ACC112 (cell line): Measurements from ENCODE around the gene FOXO3.
"Not testable (repeated sequence)": the region's sequence is repeated elsewhere in the genome, so short reads cannot be mapped to it uniquely, and the experiment has no call there.

Source experiments
- H2AFZ ChIP-seq: fragments of 200-600 bp; sonication (generic); one replicate; pipeline ENCODE4 v1.6.0; 2017; ENCODE audit warnings: antibody characterized with exemption, low read length; ENCODE audit not compliant: unreplicated experiment
- H3K27ac ChIP-seq: fragments of 200-600 bp; sonication (generic); 2 replicates; pipeline ENCODE4 v1.5.1; 2014; ENCODE audit warnings: low read depth, mild to moderate bottlenecking, antibody characterized with exemption, low read length, moderate library complexity
- H3K27me3 ChIP-seq: fragments of 200-600 bp; sonication (generic); 2 replicates; pipeline ENCODE4 v1.6.1; 2014; ENCODE audit warnings: mild to moderate bottlenecking, antibody characterized with exemption, low read length, moderate library complexity, mixed read lengths; ENCODE audit not compliant: insufficient read depth
- H3K36me3 ChIP-seq: fragments of 200-600 bp; sonication (generic); 2 replicates; pipeline ENCODE4 v1.6.1; 2016; ENCODE audit warnings: mild to moderate bottlenecking, antibody characterized with exemption, low read length, moderate library complexity, mixed read lengths; ENCODE audit not compliant: insufficient read depth
- H3K4me1 ChIP-seq: fragments of 200-600 bp; sonication (generic); one replicate; pipeline ENCODE4 v1.6.1; 2016; ENCODE audit warnings: low read length, mixed read lengths; ENCODE audit not compliant: insufficient read depth, unreplicated experiment, control insufficient read depth
- H3K4me3 ChIP-seq: fragments of 200-600 bp; sonication (generic); 2 replicates; pipeline ENCODE4 v1.5.1; 2014; ENCODE audit warnings: mild to moderate bottlenecking, low read depth, low read length
- H3K79me2 ChIP-seq: fragments of 200-600 bp; sonication (generic); one replicate; pipeline ENCODE4 v1.6.0; 2016; ENCODE audit warnings: low read length; ENCODE audit not compliant: control insufficient read depth, unreplicated experiment, insufficient read depth

Gene FOXO3

GRCh38 chr6:108556866-108557493 is 3.7 kb upstream of the FOXO3 start:
- Histone ChIP-seq H2AFZ (peak overlapping the region; percentile 91), H3K36me3 (no peaks in the 10 kb centered on the region), H3K27ac (no peak overlapping the region), H3K79me2 (peaks cover 5% of the 10 kb centered on the region), H3K4me1 (peaks cover 3% of the 10 kb centered on the region), H3K27me3 (no peaks in the 10 kb centered on the region), H3K4me3 (peak overlapping the region; percentile 99)

DNA sequence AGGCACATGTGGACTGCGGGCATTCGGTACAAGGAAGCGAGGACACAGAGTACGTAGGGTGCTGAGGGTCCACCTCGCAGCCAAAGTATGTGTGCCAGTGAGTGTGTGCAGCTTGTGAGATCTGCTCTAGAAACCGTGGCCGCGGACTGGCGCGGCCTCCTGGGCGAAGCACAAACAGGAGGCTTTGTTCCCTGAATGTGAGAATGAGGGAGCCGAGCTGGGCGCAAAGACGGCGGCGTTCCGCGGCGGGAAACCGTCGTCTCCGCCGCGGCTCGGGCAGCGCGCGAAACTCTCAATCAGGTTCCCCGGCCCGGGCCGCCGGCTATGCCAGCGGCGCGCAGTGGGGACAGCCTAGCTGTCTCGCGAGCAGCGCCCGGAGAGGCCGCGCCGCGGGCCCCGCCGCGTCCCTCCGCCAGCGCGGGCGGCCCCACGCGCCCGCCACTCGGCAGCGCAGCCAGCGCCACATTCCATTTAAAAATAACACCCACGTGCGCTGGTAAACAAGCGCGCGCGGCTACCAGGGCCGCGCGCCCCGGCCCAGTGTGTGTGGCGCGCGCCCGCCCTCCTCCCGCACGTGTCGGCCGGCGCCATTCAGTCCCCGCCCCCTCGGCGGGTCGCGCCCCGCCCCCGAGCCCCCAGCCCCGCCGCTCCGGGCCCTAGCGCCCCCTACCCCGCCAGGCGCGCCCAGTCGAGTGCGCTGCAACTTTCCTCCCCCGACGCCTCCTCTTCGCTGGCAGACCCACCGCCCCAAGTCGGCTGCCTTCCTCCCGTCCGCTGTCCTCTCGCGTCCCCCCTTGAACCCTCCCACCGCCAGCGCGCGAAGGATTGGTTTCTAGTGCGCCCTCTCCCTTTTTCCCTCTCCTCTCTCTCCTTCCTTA is 3.0 kb upstream of the FOXO3 start:
- Histone ChIP-seq H2AFZ (peak overlapping the region; percentile 97), H3K4me3 (peak overlapping the region; percentile 99), H3K27ac (peak overlapping the region; percentile 86), H3K4me1 (peaks cover 3% of the 10 kb centered on the region), H3K27me3 (no peaks in the 10 kb centered on the region), H3K79me2 (peaks cover 12% of the 10 kb centered on the region), H3K36me3 (no peaks in the 10 kb centered on the region)

DNA sequence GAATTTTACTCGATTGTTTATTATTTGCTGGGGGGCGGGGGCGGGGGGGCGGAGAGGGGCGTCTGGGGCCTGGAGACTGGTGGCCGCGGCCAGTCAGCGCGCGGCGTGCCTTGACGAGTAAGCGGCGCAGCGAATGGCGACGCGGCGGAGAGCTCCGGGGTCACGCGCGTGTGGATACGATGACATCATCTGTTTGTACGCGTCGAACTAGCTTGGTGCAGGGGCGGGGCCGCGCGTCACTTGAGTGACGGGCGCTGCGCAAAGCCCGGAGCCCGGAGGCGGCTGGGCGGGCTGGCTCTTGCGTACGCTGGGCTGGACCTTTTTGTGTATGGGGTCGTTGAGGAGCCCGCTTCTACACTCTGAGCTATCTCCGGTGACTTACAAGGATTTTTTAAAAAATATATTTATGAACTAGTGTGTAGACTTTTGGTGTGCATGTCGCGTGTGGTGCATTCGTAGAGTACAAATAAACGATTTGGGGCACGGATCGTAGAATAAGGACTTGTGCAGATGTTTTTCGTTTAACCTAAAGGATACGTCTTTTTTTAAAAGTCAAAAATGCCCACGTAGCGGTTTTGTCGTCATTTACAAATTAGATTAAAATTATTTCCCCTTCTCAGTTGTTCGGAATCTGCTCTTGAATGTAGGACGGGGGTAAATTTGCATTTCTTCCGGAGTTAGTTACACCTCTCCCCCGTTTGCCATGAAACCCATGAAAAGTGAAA is 2.2 kb upstream of the FOXO3 start:
- Histone ChIP-seq H3K27me3 (no peaks in the 10 kb centered on the region), H3K36me3 (no peaks in the 10 kb centered on the region), H3K27ac (peak overlapping the region; percentile 86), H3K4me3 (peak overlapping the region; percentile 99), H3K4me1 (peaks cover 7% of the 10 kb centered on the region), H2AFZ (peak overlapping the region; percentile 97), H3K79me2 (peaks cover 20% of the 10 kb centered on the region)

GRCh38 chr6:108559097-108559883 is 1.4 kb upstream of the FOXO3 start:
- peaks cover 25% of the 10 kb centered on the region for H3K79me2 ChIP-seq
- H3K36me3 ChIP-seq, result no peaks in the 10 kb centered on the region
- peak overlapping the region; percentile 86 for H2AFZ ChIP-seq
- no peaks in the 10 kb centered on the region for H3K27me3 ChIP-seq
- peak overlapping the region; percentile 80 for H3K27ac ChIP-seq
- H3K4me1 ChIP-seq, result peaks cover 7% of the 10 kb centered on the region
- peak overlapping the region; percentile 99 for H3K4me3 ChIP-seq

- Histone ChIP-seq H3K79me2 (peaks cover 32% of the 10 kb centered on the region), H3K4me1 (peaks cover 14% of the 10 kb centered on the region), H3K27ac (peak overlapping the region; percentile 80), H3K4me3 (peak overlapping the region; percentile 99), H2AFZ (peak overlapping the region; percentile 54), H3K36me3 (no peaks in the 10 kb centered on the region), H3K27me3 (no peaks in the 10 kb centered on the region)
Observed at GRCh38 chr6:108559884-108560462, 744 bp upstream of the FOXO3 start.

GRCh38 chr6:108561309-108561647 is 561 bp downstream of the FOXO3 start:
- H3K27ac ChIP-seq, result peak overlapping the region; percentile 91; the same call in 1 of the 2 replicates
- H3K4me1 ChIP-seq, result peaks cover 24% of the 10 kb centered on the region
- H3K27me3 ChIP-seq, result not testable (repeated sequence)

GRCh38 chr6:108561742-108562502 is 1.2 kb downstream of the FOXO3 start:
- H3K4me1 ChIP-seq, result peaks cover 31% of the 10 kb centered on the region
- H3K79me2 ChIP-seq, result peaks cover 46% of the 10 kb centered on the region
- H3K27ac ChIP-seq, result peak overlapping the region; percentile 91
- H3K4me3 ChIP-seq, result peak overlapping the region; percentile 99
- no peaks in the 10 kb centered on the region for H3K27me3 ChIP-seq
- H3K36me3 ChIP-seq, result no peaks in the 10 kb centered on the region
- H2AFZ ChIP-seq, result no peak overlapping the region

More at GRCh38 chr6:108561309-108561647, 561 bp downstream of the FOXO3 start:
- H3K36me3 ChIP-seq, H2AFZ ChIP-seq: not testable (repeated sequence)
- Histone ChIP-seq H3K79me2 (peaks cover 40% of the 10 kb centered on the region), H3K4me3 (peak overlapping the region; percentile 99)

- Histone ChIP-seq H2AFZ (no peak overlapping the region), H3K36me3 (no peaks in the 10 kb centered on the region), H3K4me1 (peaks cover 34% of the 10 kb centered on the region), H3K4me3 (peak overlapping the region; percentile 99), H3K79me2 (peaks cover 53% of the 10 kb centered on the region), H3K27me3 (no peaks in the 10 kb centered on the region), H3K27ac (peak overlapping the region; percentile 91)
Observed at GRCh38 chr6:108562503-108562993, 1.8 kb downstream of the FOXO3 start.

- H3K27me3 ChIP-seq, result no peaks in the 10 kb centered on the region
- 0 out of 2 replicates have a peak, but pooled peaks cover 1% of the 10 kb centered on the region for H3K36me3 ChIP-seq
- peaks cover 60% of the 10 kb centered on the region for H3K79me2 ChIP-seq
- no peak overlapping the region for H2AFZ ChIP-seq
- peaks cover 34% of the 10 kb centered on the region for H3K4me1 ChIP-seq
- H3K27ac ChIP-seq, result peak overlapping the region; percentile 91
- H3K4me3 ChIP-seq, result peak overlapping the region; percentile 99
Observed at GRCh38 chr6:108563292-108563691, 2.6 kb downstream of the FOXO3 start.
